NCI-H146 treated with DMSO at 0.1 percent for 48 hours (cell line): ENCODE data around the gene SNX4.

ENCODE experiments used
- DNase-seq: peaks from one replicate; lab custom pipeline; 2025; ENCODE audit not compliant: unreplicated experiment; lab: John Stamatoyannopoulos, UW

Gene SNX4

DNA sequence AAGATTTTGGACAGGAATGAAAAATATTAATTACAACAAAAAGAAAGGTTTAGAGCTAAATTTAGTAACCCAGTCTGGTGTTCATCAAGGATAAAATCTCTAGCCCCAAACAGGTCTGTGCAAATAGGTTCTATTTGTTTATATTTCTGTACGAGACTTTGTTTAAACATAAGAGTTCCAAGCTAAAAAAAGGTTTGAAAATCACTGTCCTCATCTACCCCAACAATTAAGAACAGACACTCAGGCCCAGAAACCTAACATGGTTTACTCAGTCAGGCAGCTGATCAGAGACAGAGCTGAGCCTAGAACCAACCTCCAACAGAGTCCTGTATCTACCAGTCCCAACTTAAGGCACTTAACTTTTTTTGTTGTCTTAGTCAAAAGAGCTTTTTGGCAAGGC is 49.3 kb downstream of the SNX4 start:
- no peak for DNase-seq

DNA sequence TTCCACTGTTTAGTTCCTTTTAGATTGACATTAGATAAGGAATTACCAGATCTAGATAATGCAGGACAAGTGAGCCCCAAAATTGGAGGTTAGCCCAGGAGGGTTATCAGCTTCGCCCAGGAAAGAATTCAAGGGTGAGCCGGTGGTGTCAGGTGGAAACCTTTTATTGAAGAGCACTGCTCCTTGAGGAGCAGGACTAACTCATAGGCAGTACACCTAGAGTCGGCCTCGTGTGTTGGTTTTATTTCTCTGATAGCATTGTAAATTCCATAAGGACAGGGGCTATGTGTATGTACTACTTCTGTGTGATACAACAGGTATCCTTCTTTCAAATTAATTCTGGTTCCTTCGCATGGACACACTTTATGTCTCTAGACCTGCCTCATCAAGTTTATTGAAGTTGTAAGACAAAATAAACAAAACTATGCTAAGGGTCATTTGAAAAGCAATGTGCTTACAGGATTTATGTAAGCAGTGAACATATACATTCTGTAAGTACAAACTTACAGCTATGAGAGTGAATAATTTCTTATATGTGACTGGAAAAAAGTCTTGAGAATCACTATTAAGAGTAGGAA is 57.2 kb downstream of the SNX4 start:
- DNase-seq, result no peak

DNA sequence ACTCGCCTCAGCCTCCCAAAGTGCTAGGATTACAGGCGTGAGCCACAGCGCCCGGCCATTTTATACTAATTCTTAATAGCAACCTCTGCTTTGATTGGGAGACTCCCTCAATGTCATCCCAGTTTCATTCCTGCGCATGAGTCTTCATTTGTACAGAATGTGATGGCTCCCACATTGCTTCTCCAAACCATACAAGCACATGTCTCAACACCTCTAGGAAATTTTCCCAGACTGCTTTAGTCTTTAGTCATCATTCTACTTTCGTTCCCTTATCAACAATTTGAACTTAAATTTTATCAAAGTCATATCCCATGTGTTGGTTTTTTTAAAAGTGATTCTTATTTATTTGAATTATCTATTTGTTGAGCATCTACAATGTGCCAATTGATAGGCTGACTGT is 58.1 kb downstream of the SNX4 start:
- no peak for DNase-seq

DNA sequence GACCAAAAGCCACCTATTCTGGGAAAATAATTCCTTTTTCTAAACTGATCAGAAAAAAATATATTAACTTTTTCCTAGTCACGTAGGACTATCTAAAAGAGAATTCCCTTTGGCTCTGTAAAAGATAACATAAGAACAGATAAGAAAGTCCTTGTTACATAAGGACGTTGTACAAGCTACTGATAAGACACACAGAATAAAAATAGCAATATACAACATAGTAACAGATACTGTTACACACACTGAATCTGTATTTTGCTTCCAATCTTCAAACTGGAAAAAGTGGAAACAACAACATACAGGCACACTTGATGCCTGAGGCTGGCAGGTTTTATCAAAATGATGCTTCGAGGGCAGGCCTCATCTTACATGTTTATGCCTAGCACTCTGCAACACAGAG is 59.8 kb downstream of the SNX4 start:
- no peak for DNase-seq

- no peak for DNase-seq
These were observed 76.1 kb downstream of the SNX4 start for GRCh38 chr3:125443923-125444322.

- DNase-seq, result no peak
These were observed 77.5 kb downstream of the SNX4 start for GRCh38 chr3:125442506-125442905.

DNA sequence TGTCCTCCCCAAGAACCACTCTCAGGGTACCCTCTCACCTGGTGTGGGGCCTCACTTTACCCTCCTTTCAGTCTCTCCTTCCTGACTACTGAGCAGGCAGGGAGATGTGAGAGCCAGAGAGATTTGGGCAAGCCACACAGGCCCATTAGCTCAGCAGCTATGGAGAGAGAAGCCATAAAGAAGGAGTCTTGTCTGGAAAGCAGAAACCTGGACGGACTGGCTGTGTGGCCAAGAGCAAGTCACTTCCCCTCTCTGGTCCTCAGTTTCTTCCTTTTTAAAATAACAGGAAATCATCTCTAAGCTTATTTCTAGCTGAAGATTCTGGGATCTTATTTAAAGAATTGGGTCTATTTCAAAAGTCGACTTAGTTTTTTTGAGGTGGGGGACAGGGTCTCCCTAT is 79.0 kb downstream of the SNX4 start:
- no peak for DNase-seq

DNA sequence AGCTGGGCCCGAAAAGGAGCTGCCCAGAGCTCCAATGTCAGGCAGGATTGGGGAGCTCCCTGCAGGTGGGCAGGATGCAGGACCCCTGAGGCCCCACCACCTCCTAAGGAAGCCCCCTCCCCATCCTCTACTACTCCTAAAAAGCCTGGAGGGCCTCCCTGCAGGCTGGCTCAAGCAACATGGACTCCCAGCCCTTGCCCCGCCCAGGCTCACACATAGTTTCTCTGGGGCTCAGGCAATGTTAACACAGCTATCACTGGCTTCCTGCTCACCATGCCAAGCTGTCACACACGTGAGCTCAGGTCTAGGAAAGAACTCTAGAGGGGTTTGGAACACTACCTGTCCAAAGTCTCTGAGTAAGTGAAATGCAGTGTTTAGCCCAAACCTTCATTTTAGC is 79.4 kb downstream of the SNX4 start:
- DNase-seq, result no peak

GRCh38 chr3:125437631-125438435 is 82.2 kb downstream of the SNX4 start:
- peak; percentile 29 for DNase-seq

DNA sequence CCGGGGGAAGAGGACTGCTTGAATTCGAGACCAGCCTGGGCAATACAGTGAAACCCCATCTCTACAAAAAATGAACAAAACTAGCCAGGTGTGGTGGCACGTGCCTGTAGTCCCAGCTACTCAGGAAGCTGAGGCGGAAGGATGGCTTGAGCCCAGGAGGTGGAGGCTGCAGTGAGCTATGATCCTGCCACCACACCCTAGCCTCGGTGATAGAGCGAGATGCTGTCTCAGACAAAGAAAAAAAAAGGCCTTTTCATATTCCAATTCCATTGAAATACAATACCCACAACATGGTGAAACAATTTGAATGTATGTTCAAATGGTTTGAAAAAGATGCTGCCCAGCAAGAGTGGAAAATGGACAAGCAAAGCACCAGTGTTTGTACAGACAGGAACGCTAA is 83.1 kb downstream of the SNX4 start:
- DNase-seq, result no peak

DNA sequence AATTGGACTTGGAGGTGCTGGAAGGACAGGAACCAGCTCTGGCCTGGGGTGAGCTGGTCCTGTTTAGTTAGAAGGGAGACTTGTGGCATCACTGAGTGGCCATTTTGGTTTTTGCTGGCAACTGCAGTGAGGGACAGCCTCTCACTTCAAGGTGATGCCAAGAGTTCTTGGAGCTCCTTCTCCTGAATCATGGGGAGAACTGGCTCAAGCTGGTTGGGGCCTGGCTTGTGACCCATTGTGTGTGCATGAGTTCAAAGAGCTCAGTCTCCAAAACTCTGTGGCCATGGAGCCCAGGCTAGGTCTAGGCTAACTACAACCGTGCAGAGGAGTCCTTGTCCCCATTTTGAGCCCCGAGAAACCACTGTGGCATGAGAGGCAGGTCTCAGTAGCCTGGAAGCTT is 84.8 kb downstream of the SNX4 start:
- no peak for DNase-seq

- no peak for DNase-seq
These were observed 85.4 kb downstream of the SNX4 start for GRCh38 chr3:125434582-125435011.

GRCh38 chr3:125433611-125434041 is 86.4 kb downstream of the SNX4 start:
- no peak for DNase-seq

DNA sequence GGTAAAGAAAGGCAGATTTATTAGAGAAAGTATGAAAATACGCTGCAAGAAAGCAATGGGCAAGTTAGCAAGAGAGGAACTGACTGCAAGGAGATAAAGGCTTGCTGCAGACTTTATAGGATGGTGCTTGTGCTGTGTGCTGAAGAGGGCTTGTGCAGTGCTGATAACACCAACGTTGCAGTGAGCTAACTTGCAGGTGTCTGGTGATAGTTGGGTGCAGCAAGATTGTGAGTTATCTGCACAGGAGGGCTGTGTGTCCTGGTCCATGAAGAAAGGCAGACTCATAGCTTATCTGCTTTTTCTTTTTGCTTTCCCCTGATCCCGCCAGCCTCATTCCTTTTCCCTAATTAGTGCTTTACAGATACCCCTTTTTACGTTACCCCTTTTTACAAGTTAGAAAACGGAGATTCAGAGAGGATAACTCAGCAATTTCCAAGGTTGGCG is 86.9 kb downstream of the SNX4 start:
- DNase-seq, result no peak

- no peak for DNase-seq
These were observed 87.9 kb downstream of the SNX4 start for GRCh38 chr3:125431912-125432790.

GRCh38 chr3:125431391-125431790 is 88.6 kb downstream of the SNX4 start:
- no peak for DNase-seq

DNA sequence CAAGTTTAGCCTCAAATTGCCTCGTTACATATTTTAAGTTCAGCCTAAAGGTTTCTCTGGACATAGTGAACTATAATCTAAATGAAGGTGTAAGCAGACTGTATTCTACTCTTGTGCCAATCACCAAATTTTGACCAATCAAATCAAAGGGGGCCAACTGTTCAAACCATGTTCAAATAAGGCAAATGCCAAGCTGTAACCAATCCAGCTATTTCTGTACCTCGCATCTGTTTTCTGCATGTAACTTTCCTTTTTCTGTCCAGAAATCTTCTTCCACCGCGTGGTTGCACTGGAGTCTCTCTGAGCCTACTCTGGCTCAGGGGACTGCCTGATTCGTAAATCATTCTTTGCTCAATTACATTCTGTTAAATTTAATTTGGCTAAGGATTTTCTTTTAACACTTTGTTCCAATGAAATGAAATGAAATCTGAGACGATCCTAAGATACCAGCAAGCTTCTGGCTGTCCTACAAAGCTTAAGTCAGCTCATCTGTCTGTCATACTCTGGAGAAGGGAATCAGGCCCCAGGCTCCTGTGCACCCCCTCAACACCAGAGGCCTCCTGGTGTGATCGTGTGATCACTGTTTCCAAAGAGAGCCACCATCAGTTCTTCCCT is 91.7 kb downstream of the SNX4 start:
- no peak for DNase-seq

- DNase-seq, result no peak
These were observed 101.7 kb downstream of the SNX4 start for GRCh38 chr3:125418306-125418705.

DNA sequence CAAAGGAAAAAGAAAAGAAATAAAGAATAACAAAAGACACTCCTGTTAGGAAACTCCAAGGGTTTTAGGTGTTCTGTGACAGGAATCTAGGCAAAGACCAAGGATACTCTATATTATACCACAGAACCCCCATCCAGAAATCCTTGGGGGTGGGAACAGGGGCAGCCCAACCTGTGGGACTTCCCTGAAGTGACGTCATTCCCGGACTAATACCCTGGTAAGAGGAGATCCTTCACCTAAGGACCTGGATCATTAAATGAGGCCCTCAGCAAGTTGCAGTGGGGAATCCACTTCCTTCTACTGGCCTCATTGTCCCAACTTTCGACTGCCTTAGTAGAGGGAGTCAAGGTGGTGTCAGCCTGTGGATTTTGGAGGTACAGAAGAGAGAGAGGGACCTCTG is 103.8 kb downstream of the SNX4 start:
- DNase-seq, result no peak

- DNase-seq, result no peak
These were observed 105.3 kb downstream of the SNX4 start for GRCh38 chr3:125414669-125415068.

GRCh38 chr3:125410922-125411321 is 109.1 kb downstream of the SNX4 start:
- no peak for DNase-seq
